Osteocyte (in vitro differentiated cells): ENCODE data around the gene EIF4G2. TPM values are rescaled to one million over a fixed set of nuclear protein-coding genes. Genes with fewer than 3 reads are reported as not detected.

Source experiments
- DNase-seq: peaks from one replicate; pipeline ENCODE4 v3.0.0; 2021; ENCODE audit warnings: mixed read lengths; ENCODE audit not compliant: unreplicated experiment; ENCODE audit errors: extremely low spot score
- H3K27ac Mint-ChIP-seq: one replicate; pipeline ENCODE4 v1.8.0; 2021; ENCODE audit warnings: mild to moderate bottlenecking, mixed read lengths; ENCODE audit not compliant: unreplicated experiment
- H3K27me3 Mint-ChIP-seq: one replicate; pipeline ENCODE4 v1.8.0; 2021; ENCODE audit warnings: mixed read lengths; ENCODE audit not compliant: unreplicated experiment
- H3K36me3 Mint-ChIP-seq: one replicate; pipeline ENCODE4 v1.8.0; 2021; ENCODE audit warnings: mixed read lengths; ENCODE audit not compliant: unreplicated experiment
- H3K4me1 Mint-ChIP-seq: one replicate; pipeline ENCODE4 v1.8.0; 2021; ENCODE audit warnings: mixed read lengths; ENCODE audit not compliant: unreplicated experiment
- H3K4me3 Mint-ChIP-seq: one replicate; pipeline ENCODE4 v1.8.0; 2021; ENCODE audit warnings: mild to moderate bottlenecking, moderate library complexity, mixed read lengths; ENCODE audit not compliant: unreplicated experiment
- H3K9me3 Mint-ChIP-seq: one replicate; pipeline ENCODE4 v1.8.0; 2021; ENCODE audit warnings: mixed read lengths; ENCODE audit not compliant: unreplicated experiment
- CTCF ChIP-seq: fragments of 200-600 bp; sonication (generic); IDR thresholded peaks from 2 replicates; pipeline ENCODE4 v1.5.0; 2021; ENCODE audit warnings: antibody characterized with exemption, mild to moderate bottlenecking, moderate library complexity
- total RNA-seq: library from RNA; stranded (reverse); gene quantifications from 2 replicates; pipeline ENCODE4 v1.2.1, GENCODE V29; 2021

EIF4G2 gene
- total RNA-seq, 1 donor from 2014 or later = 966 TPM

- H3K27me3 Mint-ChIP-seq = no peaks in the 10 kb centered on the region
- H3K9me3 Mint-ChIP-seq = no peaks in the 10 kb centered on the region
- H3K36me3 Mint-ChIP-seq = peaks cover 37% of the 10 kb centered on the region
- no peak for DNase-seq
- H3K4me1 Mint-ChIP-seq = peaks cover 22% of the 10 kb centered on the region
- no peak overlapping the region for H3K27ac Mint-ChIP-seq
- no peak overlapping the region for H3K4me3 Mint-ChIP-seq
- TF ChIP-seq CTCF = no peak
Measured at GRCh38 chr11:10855295-10855694, 46.6 kb upstream of the EIF4G2 start.

- H3K36me3 Mint-ChIP-seq = peaks cover 16% of the 10 kb centered on the region
- no peak overlapping the region for H3K4me3 Mint-ChIP-seq
- no peaks in the 10 kb centered on the region for H3K9me3 Mint-ChIP-seq
- H3K4me1 Mint-ChIP-seq = peaks cover 10% of the 10 kb centered on the region
- TF ChIP-seq CTCF = no peak
- H3K27ac Mint-ChIP-seq = no peak overlapping the region
- H3K27me3 Mint-ChIP-seq = no peaks in the 10 kb centered on the region
- no peak for DNase-seq
Measured at GRCh38 chr11:10847960-10848860, 39.5 kb upstream of the EIF4G2 start.

GRCh38 chr11:10846660-10847059 lies 37.9 kb upstream of the EIF4G2 start:
- Mint-ChIP-seq H3K4me3 (no peak overlapping the region), H3K27me3 (no peaks in the 10 kb centered on the region), H3K4me1 (peaks cover 10% of the 10 kb centered on the region), H3K9me3 (no peaks in the 10 kb centered on the region), H3K27ac (no peak overlapping the region), H3K36me3 (peaks cover 2% of the 10 kb centered on the region)
- DNase-seq = no peak
- no peak for TF ChIP-seq CTCF

GRCh38 chr11:10845589-10845988 lies 36.9 kb upstream of the EIF4G2 start:
- H3K36me3 Mint-ChIP-seq = peaks cover 3% of the 10 kb centered on the region
- H3K4me3 Mint-ChIP-seq = no peak overlapping the region
- peaks cover 10% of the 10 kb centered on the region for H3K4me1 Mint-ChIP-seq
- no peak for DNase-seq
- no peak overlapping the region for H3K27ac Mint-ChIP-seq
- no peaks in the 10 kb centered on the region for H3K9me3 Mint-ChIP-seq
- no peaks in the 10 kb centered on the region for H3K27me3 Mint-ChIP-seq
- TF ChIP-seq CTCF = no peak

- no peak for DNase-seq
- no peak for TF ChIP-seq CTCF
- Mint-ChIP-seq H3K36me3 (peaks cover 3% of the 10 kb centered on the region), H3K4me1 (peaks cover 10% of the 10 kb centered on the region), H3K27ac (no peak overlapping the region), H3K27me3 (no peaks in the 10 kb centered on the region), H3K4me3 (no peak overlapping the region), H3K9me3 (no peaks in the 10 kb centered on the region)
Measured at GRCh38 chr11:10844796-10845195, 36.1 kb upstream of the EIF4G2 start.
